Left lung (tissue), 10 donors: ENCODE results near the gene HIF1AN. TPM values are rescaled to one million over a fixed set of nuclear protein-coding genes. Genes with fewer than 3 reads are reported as not detected.

Experiments
- ATAC-seq: fragments of 200-7000 bp; cut with Tn5 transposase; one replicate; pipeline ENCODE4 v1.9.1; 2020; ENCODE audit warnings: moderate library complexity
- DNase-seq, 4 donors: peaks; one replicate each; pipeline ENCODE4 v3.0.0-alpha.2; 2013 to 2020
- H3K27ac ChIP-seq, 2 donors: fragments of 200-600 bp; sonication (generic) in 1 of 2; one replicate each; pipeline versions ENCODE4 v1.5.0 to v1.8.0; 2020 to 2021
- H3K27me3 ChIP-seq, 2 donors: fragments of 200-600 bp; sonication (generic) in 1 of 2; one replicate each; pipeline versions ENCODE4 v1.5.0 to v1.8.0; 2020 to 2021
- H3K36me3 ChIP-seq, 2 donors: fragments of 200-600 bp; sonication (generic) in 1 of 2; one replicate each; pipeline versions ENCODE4 v1.5.0 to v1.8.0; 2020 to 2021
- H3K4me1 ChIP-seq, 2 donors: fragments of 200-600 bp; one replicate each; pipeline ENCODE4 v1.8.0; 2021
- H3K4me3 ChIP-seq, 2 donors: fragments of 200-600 bp; sonication (generic) in 1 of 2; one replicate each; pipeline versions ENCODE4 v1.5.0 to v1.8.0; 2020 to 2021; ENCODE audit warnings: mild to moderate bottlenecking in 1 of 2
- H3K9me3 ChIP-seq, 2 donors: fragments of 200-600 bp; sonication (generic) in 1 of 2; one replicate each; pipeline versions ENCODE4 v1.5.0 to v1.8.0; 2020 to 2021
- intact Hi-C, 2 donors: fragments of 100-400 bp; cut with DNase I; formaldehyde crosslinking; loops; one replicate each; pipeline versions ENCODE4 v1.11.2 to v1.14.2; 2022
- polyA plus RNA-seq, 6 donors: library from polyadenylated mRNA; unstranded; fragments of 120-200 nt; gene quantifications; one replicate each; pipeline ENCODE4 v1.2.1, GENCODE V29; 2013; ENCODE audit not compliant: insufficient read length in 6 of 6
- total RNA-seq, 2 donors: library from RNA; stranded (reverse); fragmentation: NEBNext Ultra II Directional; extraction: Animal tissue kit (Norgen Biotek cat#: 25700); gene quantifications; one replicate each; pipeline ENCODE4 v1.2.1, GENCODE V29; 2021
- TF ChIP-seq, protein P1 (sequence below), 2 donors: fragments of 200-600 bp; sonication (generic) in 1 of 2; IDR thresholded peaks; one replicate each; pipeline versions ENCODE4 v1.5.0 to v1.8.0; 2021; ENCODE audit warnings: antibody characterized with exemption in 2 of 2
- donor health status: DM: no; HTN: yes; CAD: no.
- donor health status: DM: no; HTN: no; CAD: no.

Gene HIF1AN
- total and polyA plus RNA-seq, 8 donors: 35.7 to 41.5 (median 37.9) TPM

DNA sequence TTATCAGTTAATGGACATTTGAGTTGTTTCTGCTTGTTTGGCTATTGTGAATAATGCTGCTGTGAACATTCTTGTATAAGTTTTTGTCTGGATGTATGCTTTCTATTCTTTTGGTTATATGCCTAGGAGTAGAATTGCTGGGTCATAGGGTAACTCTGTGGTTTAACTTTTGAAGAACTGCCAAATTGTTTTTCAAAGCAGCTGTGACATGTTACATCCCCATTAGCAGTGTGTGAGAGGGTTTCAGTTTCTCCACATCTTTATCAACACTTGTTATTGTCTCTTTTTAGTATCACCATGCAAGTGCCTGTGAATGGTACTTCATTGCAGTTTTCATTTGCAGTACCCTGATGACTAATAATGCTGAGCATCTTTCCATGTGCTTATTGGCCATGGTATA is 4.0 kb upstream of the HIF1AN start:
- intact Hi-C loops: no loop called here
- no peak for ATAC-seq

DNA sequence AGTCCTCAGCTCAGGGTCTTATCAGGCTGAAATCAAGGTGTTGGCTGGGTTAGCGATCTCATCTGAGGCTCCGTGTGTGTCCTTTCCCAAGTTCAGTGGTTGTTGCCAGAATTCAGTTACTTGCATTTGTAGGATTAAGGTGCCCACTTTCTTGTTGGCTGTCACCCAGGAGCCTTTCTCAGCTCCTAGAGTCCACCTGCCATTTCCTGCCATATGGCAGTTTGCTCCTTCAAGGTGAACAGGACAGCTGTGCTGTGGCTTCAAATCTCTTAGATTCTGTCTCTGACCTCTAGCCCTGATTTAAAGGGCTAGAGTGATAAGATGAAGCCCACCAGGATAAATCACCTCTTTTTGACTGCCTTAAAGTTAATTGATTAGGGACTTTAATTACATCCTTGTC is 1.0 kb upstream of the HIF1AN start:
- ATAC-seq: no peak
- intact Hi-C loops: no loop called here
- H3K36me3 ChIP-seq: peaks cover 0 to 18% of the 10 kb centered on the region in 2 donors
- no peak for DNase-seq
- H3K4me1 ChIP-seq: peaks cover 18 to 30% of the 10 kb centered on the region in 2 donors
- no peak overlapping the region for H3K27ac ChIP-seq
- H3K4me3 ChIP-seq: no peak overlapping the region
- TF ChIP-seq, protein P1, sequence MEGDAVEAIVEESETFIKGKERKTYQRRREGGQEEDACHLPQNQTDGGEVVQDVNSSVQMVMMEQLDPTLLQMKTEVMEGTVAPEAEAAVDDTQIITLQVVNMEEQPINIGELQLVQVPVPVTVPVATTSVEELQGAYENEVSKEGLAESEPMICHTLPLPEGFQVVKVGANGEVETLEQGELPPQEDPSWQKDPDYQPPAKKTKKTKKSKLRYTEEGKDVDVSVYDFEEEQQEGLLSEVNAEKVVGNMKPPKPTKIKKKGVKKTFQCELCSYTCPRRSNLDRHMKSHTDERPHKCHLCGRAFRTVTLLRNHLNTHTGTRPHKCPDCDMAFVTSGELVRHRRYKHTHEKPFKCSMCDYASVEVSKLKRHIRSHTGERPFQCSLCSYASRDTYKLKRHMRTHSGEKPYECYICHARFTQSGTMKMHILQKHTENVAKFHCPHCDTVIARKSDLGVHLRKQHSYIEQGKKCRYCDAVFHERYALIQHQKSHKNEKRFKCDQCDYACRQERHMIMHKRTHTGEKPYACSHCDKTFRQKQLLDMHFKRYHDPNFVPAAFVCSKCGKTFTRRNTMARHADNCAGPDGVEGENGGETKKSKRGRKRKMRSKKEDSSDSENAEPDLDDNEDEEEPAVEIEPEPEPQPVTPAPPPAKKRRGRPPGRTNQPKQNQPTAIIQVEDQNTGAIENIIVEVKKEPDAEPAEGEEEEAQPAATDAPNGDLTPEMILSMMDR (IDR thresholded peaks at IDR 0.05): no peak
- H3K27me3 ChIP-seq: no peaks in the 10 kb centered on the region
- no peaks in the 10 kb centered on the region for H3K9me3 ChIP-seq

More for the DNA sequence above, 4.0 kb upstream of the HIF1AN start:
- no peaks in the 10 kb centered on the region for H3K9me3 ChIP-seq
- H3K36me3 ChIP-seq: peaks cover 0 to 7% of the 10 kb centered on the region in 2 donors
- no peak overlapping the region for H3K4me3 ChIP-seq
- TF ChIP-seq, protein P1 (IDR thresholded peaks at IDR 0.05): no peak
- H3K4me1 ChIP-seq: peaks cover 14 to 31% of the 10 kb centered on the region in 2 donors
- no peaks in the 10 kb centered on the region for H3K27me3 ChIP-seq
- DNase-seq: no peak
- H3K27ac ChIP-seq: no peak overlapping the region

DNA sequence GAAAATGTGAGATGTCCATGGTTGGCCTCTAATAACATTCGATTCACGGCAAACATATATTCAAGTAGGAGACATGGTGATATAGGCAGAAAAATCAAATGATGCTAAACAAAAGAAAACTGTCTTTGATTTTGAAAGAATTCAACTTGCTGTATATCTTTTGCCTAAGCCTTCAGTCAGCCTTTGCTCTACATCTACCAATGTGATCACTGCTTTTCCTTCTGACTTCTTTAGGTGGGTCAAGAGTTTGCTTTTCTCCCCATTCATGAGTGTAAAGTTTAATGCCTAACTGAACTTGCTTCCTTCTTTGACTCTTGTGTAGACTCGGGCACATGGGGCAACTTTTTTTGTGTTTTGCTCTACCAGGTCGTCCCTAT is 417 bp upstream of the HIF1AN start:
- intact Hi-C loops: no loop called here
- H3K36me3 ChIP-seq: peaks cover 0 to 24% of the 10 kb centered on the region in 2 donors
- ATAC-seq (no peak), DNase-seq (no peak)
- H3K4me1 ChIP-seq: peaks cover 18 to 26% of the 10 kb centered on the region in 2 donors
- TF ChIP-seq, protein P1 (IDR thresholded peaks at IDR 0.05): no peak
- peak overlapping the region in 1 of 2 donors; percentile 78 for H3K27ac ChIP-seq
- no peaks in the 10 kb centered on the region for H3K9me3 ChIP-seq
- H3K27me3 ChIP-seq: no peaks in the 10 kb centered on the region
- H3K4me3 ChIP-seq: peak overlapping the region; percentile 72 to 79

DNA sequence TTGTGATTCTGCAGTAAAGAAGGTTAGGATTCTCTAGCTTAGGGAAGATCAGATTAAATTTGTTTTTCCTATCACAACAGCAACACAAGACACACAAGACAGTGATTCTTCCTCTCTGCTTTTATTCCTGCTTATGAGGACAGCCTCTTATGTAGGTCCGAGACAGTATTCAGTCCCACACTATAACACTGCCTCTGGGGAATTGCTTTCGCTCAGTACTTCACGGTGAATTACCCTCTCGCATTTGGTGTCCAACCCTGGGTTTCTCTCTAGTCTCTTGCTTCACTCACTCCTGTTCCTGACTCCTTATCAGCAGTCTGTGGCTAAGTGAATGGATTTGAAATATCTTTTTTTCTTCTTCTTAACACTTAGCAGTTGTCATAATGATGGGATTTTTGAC is 1.7 kb downstream of the HIF1AN start:
- no peak for DNase-seq
- Histone ChIP-seq H3K36me3 (peaks cover 0 to 45% of the 10 kb centered on the region in 2 donors), H3K9me3 (no peaks in the 10 kb centered on the region), H3K27ac (no peak overlapping the region), H3K4me1 (peaks cover 18 to 24% of the 10 kb centered on the region in 2 donors), H3K4me3 (no peak overlapping the region), H3K27me3 (no peaks in the 10 kb centered on the region)
- TF ChIP-seq, protein P1 (IDR thresholded peaks at IDR 0.05): no peak
- ATAC-seq: no peak
- intact Hi-C loops: no loop called here

DNA sequence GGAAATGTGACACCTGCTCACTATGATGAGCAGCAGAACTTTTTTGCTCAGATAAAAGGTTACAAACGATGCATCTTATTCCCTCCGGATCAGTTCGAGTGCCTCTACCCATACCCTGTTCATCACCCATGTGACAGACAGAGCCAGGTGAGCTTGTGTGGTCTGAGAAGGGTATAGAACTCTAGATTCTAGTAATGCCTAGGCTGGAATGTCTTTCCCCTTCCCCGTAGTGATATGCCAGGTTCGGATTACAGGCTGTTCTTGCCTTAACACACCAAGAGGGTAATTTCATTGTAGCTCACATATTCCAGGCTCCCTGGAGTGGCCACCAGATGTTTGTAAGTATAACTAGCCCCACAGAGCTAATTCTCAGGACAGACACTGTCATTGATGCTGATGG is 9.2 kb downstream of the HIF1AN start:
- no peak for ATAC-seq

More for the DNA sequence above, 9.2 kb downstream of the HIF1AN start:
- Histone ChIP-seq H3K36me3 (peaks cover 0 to 100% of the 10 kb centered on the region in 2 donors), H3K27me3 (no peaks in the 10 kb centered on the region), H3K4me1 (no peaks in the 10 kb centered on the region), H3K27ac (no peak overlapping the region), H3K9me3 (no peaks in the 10 kb centered on the region), H3K4me3 (no peak overlapping the region)
- intact Hi-C loops: no loop called here
- no peak for DNase-seq
- TF ChIP-seq, protein P1 (IDR thresholded peaks at IDR 0.05): no peak
